ENCODE results near the gene CEP135.

Gene CEP135

GRCh38 chr4:56078866-56079265 lies 130.1 kb downstream of the CEP135 start:
- no peak for DNase-seq

GRCh38 chr4:56080384-56080783 lies 131.6 kb downstream of the CEP135 start:
- DNase-seq = no peak

GRCh38 chr4:56082829-56083228 lies 134.1 kb downstream of the CEP135 start:
- DNase-seq = no peak
